B cell (primary cell): ENCODE measurements around the gene KCNK17. TPM values are rescaled to one million over a fixed set of nuclear protein-coding genes. Genes with fewer than 3 reads are reported as not detected.

Experiments used
- ATAC-seq: fragments of 200-7000 bp; cut with Tn5 transposase; one replicate; pipeline ENCODE4 v1.10.0; 2021; ENCODE audit warnings: low read depth, mild to moderate bottlenecking, moderate number of reproducible peaks, moderate library complexity
- CTCF ChIA-PET: fragments of 350-600 bp; sonication (Branson Sonifier 250); formaldehyde crosslinking; loops from one replicate; lab custom pipeline; 2021; ENCODE audit warnings: antibody characterized with exemption, inconsistent platforms; lab: Charles Lee
- POLR2A ChIA-PET: fragments of 350-600 bp; sonication (Branson Sonifier 250); formaldehyde crosslinking; loops from one replicate; lab custom pipeline; 2021; ENCODE audit warnings: antibody characterized with exemption; lab: Charles Lee
- DNase-seq: peaks from one replicate; pipeline ENCODE4 v3.0.0; 2013
- H2AFZ ChIP-seq: 2 replicates; pipeline ENCODE4 v1.6.1; 2012; ENCODE audit warnings: mild to moderate bottlenecking, low read depth, low read length; ENCODE audit not compliant: insufficient read depth, poor library complexity, severe bottlenecking
- H3K27ac ChIP-seq, 2 donors: 1 replicate in 1 of 2; 2 replicates in 1 of 2; pipeline ENCODE4 v1.5.1; 2012 to 2013; ENCODE audit warnings: low read length in 2 of 2, mild to moderate bottlenecking in 2 of 2, moderate library complexity in 1 of 2
- H3K27me3 ChIP-seq, 4 experiments: fragments of 200-600 bp in 1 of 4; sonication (generic) in 1 of 4; replicated peaks in 1 of 4; 1 replicate in 2 of 4; 2 replicates in 2 of 4; pipeline versions ENCODE4 v1.6.1 to v1.7.0; 2013 to 2016; ENCODE audit warnings: low read length in 3 of 4, mild to moderate bottlenecking in 2 of 4, mixed read lengths in 1 of 4, moderate library complexity in 1 of 4; ENCODE audit not compliant: insufficient read depth in 4 of 4, control insufficient read depth in 3 of 4; ENCODE audit errors: control extremely low read depth in 1 of 4
- H3K36me3 ChIP-seq, 2 experiments: replicated peaks in 1 of 2; 1 replicate in 1 of 2; 2 replicates in 1 of 2; pipeline versions ENCODE4 v1.6.1 to v1.7.1; 2013; ENCODE audit warnings: low read length in 1 of 2; ENCODE audit not compliant: insufficient read depth in 2 of 2, control insufficient read depth in 1 of 2; ENCODE audit errors: control extremely low read depth in 1 of 2, extremely low read depth in 1 of 2
- H3K4me1 ChIP-seq, 2 donors: fragments of 200-600 bp in 1 of 2; sonication (generic) in 1 of 2; 1 replicate in 1 of 2; 2 replicates in 1 of 2; pipeline versions ENCODE4 v1.5.1 to v1.6.1; 2013 to 2017; ENCODE audit warnings: low read length in 2 of 2; ENCODE audit not compliant: control insufficient read depth in 2 of 2, insufficient read depth in 2 of 2
- H3K4me2 ChIP-seq: replicated peaks from 2 replicates; pipeline ENCODE3; 2012; ENCODE audit warnings: mild to moderate bottlenecking, low read depth, low read length; ENCODE audit not compliant: poor library complexity, severe bottlenecking
- H3K4me3 ChIP-seq, 5 experiments: fragments of 200-600 bp in 1 of 5; sonication (generic) in 1 of 5; 1 replicate in 3 of 5; 2 replicates in 2 of 5; pipeline versions ENCODE4 v1.5.1 to v1.7.0; 2011 to 2016; ENCODE audit warnings: low read length in 4 of 5, mild to moderate bottlenecking in 4 of 5, low read depth in 2 of 5, control low read depth in 1 of 5, moderate library complexity in 1 of 5; ENCODE audit not compliant: insufficient read depth in 1 of 5; ENCODE audit errors: control extremely low read depth in 1 of 5, extremely low read depth in 1 of 5
- H3K79me2 ChIP-seq: fragments of 200-600 bp; sonication (generic); one replicate; pipeline ENCODE4 v1.6.0; 2016; ENCODE audit warnings: low read length; ENCODE audit not compliant: control insufficient read depth, insufficient read depth
- H3K9ac ChIP-seq: fragments of 200-600 bp; sonication (generic); 2 replicates; pipeline ENCODE4 v1.6.1; 2017; ENCODE audit warnings: mild to moderate bottlenecking, low read length, moderate library complexity
- H3K9me3 ChIP-seq, 3 donors: one replicate each; pipeline versions ENCODE4 v1.6.1 to v1.7.1; 2013; ENCODE audit warnings: low read length in 2 of 3; ENCODE audit not compliant: control insufficient read depth in 2 of 3, insufficient read depth in 1 of 3; ENCODE audit errors: control extremely low read depth in 1 of 3
- H4K20me1 ChIP-seq: 2 replicates; pipeline ENCODE4 v1.6.0; 2012; ENCODE audit warnings: mild to moderate bottlenecking, low read length; ENCODE audit not compliant: insufficient read depth, control insufficient read depth, poor library complexity, severe bottlenecking
- H3K27ac Mint-ChIP-seq: one replicate; pipeline ENCODE4 v1.8.0; 2021; ENCODE audit warnings: mixed read lengths
- H3K27me3 Mint-ChIP-seq: one replicate; pipeline ENCODE4 v1.8.0; 2021; ENCODE audit warnings: mixed read lengths
- H3K4me1 Mint-ChIP-seq: one replicate; pipeline ENCODE4 v1.8.0; 2021; ENCODE audit warnings: mixed read lengths
- H3K4me3 Mint-ChIP-seq: one replicate; pipeline ENCODE4 v1.8.0; 2021; ENCODE audit warnings: mixed read lengths
- H3K9me3 Mint-ChIP-seq: one replicate; pipeline ENCODE4 v1.8.0; 2022; ENCODE audit warnings: mixed read lengths; ENCODE audit not compliant: insufficient read depth
- CTCF ChIP-seq: fragments of 200-600 bp; IDR thresholded peaks from one replicate; pipeline ENCODE4 v1.8.0; 2022; ENCODE audit warnings: antibody characterized with exemption, mild to moderate bottlenecking
- EZH2 ChIP-seq: IDR thresholded peaks from 2 replicates; pipeline ENCODE4 v1.6.1; 2012; ENCODE audit warnings: borderline replicate concordance, low read depth, mild to moderate bottlenecking, moderate library complexity, low read length; ENCODE audit not compliant: insufficient read depth, poor library complexity, severe bottlenecking
- WGBS: methylation state at CpG from one replicate; pipeline ENCODE4 v1.1.5; 2013; ENCODE audit warnings: missing lambda C conversion rate; ENCODE audit not compliant: insufficient coverage; 5-methylcytosine and 5-hydroxymethylcytosine counted together
- intact Hi-C: fragments of 100-400 bp; cut with micrococcal nuclease; formaldehyde crosslinking; loops from one replicate; pipeline ENCODE4 v1.10.0; 2022
- polyA plus RNA-seq: library from polyadenylated mRNA; depleted of rRNA; stranded (reverse); fragments of >200 nt; gene quantifications from 2 replicates; pipeline ENCODE4 v1.2.3, GENCODE V29; 2012
- total RNA-seq, 2 donors: library from RNA; stranded (reverse); fragments of 120-200 nt in 1 of 2; gene quantifications; 1 replicate in 1 of 2; 2 replicates in 1 of 2; pipeline versions ENCODE4 v1.2.3 to v1.2.4, GENCODE V29; 2013 to 2022

The KCNK17 gene
- total and polyA plus RNA-seq, 2 donors (not counting 1 experiment from before 2014, with no cell fraction given) = not detected

- no peak overlapping the region for H3K27ac ChIP-seq
- ChIA-PET CTCF (interaction anchor here (1.1 kb wide), 2 partner anchors 333 to 383 kb away, joined by 3 to 5 read pairs; no protein-coding TSS in a partner anchor), POLR2A (no interaction called here)
- no peaks in the 10 kb centered on the region for H3K79me2 ChIP-seq
- H3K36me3 ChIP-seq = no peaks in the 10 kb centered on the region
- peaks cover 0 to 10% of the 10 kb centered on the region in 2 donors for H3K4me1 ChIP-seq
- Mint-ChIP-seq H3K27me3 (peaks cover 29% of the 10 kb centered on the region), H3K9me3 (no peaks in the 10 kb centered on the region), H3K4me3 (no peak overlapping the region), H3K27ac (no peak overlapping the region), H3K4me1 (peaks cover 8% of the 10 kb centered on the region)
- intact Hi-C loops = no loop called here
- no peaks in the 10 kb centered on the region for H3K9me3 ChIP-seq
- peak; percentile 53 for DNase-seq
- peak; percentile 41 for ATAC-seq
- H2AFZ ChIP-seq = no peak overlapping the region
- 59% methylated on average over 3 of the region's 3 CpGs for WGBS
- no peak overlapping the region for H3K4me2 ChIP-seq
- peaks cover 0 to 5% (median 0%) of the 10 kb centered on the region in 4 experiments for H3K27me3 ChIP-seq
- no peak overlapping the region for H3K9ac ChIP-seq
- no peak for TF ChIP-seq CTCF
- TF ChIP-seq EZH2 = no peak
- no peak overlapping the region for H3K4me3 ChIP-seq
- no peaks in the 10 kb centered on the region for H4K20me1 ChIP-seq
Observed at GRCh38 chr6:39330057-39330456, 15.8 kb upstream of the KCNK17 start.

- Histone ChIP-seq H3K27ac (no peak overlapping the region), H3K4me3 (no peak overlapping the region), H2AFZ (no peak overlapping the region), H3K27me3 (peaks cover 0 to 9% (median 0%) of the 10 kb centered on the region in 4 experiments), H4K20me1 (no peaks in the 10 kb centered on the region), H3K9me3 (no peaks in the 10 kb centered on the region), H3K36me3 (no peaks in the 10 kb centered on the region), H3K4me2 (no peak overlapping the region), H3K4me1 (peaks cover 0 to 10% of the 10 kb centered on the region in 2 donors), H3K79me2 (no peaks in the 10 kb centered on the region), H3K9ac (no peak overlapping the region)
- Mint-ChIP-seq H3K9me3 (no peaks in the 10 kb centered on the region), H3K4me1 (peaks cover 8% of the 10 kb centered on the region), H3K27me3 (peaks cover 30% of the 10 kb centered on the region), H3K4me3 (no peak overlapping the region), H3K27ac (no peak overlapping the region)
- ATAC-seq (no peak), DNase-seq (no peak)
- ChIA-PET CTCF (no interaction called here), POLR2A (no interaction called here)
- 95% methylated on average over 8 of the region's 12 CpGs for WGBS
- TF ChIP-seq EZH2 (no peak), CTCF (no peak)
- intact Hi-C loops = no loop called here
Observed at GRCh38 chr6:39328066-39328465, 13.8 kb upstream of the KCNK17 start.
